GM12873 (cell line): ENCODE results near the gene SPACA9.

Experiments used
- CTCF ChIP-seq: IDR thresholded peaks from 2 replicates; pipeline ENCODE4 v1.5.1; 2012; ENCODE audit warnings: low read depth, mild to moderate bottlenecking, moderate library complexity, low read length, control low read depth; ENCODE audit not compliant: insufficient read depth; ENCODE audit errors: missing control alignments

The SPACA9 gene

GRCh38 chr9:132923346-132923902, 44.7 kb downstream of the SPACA9 start:
- no peak for TF ChIP-seq CTCF

DNA sequence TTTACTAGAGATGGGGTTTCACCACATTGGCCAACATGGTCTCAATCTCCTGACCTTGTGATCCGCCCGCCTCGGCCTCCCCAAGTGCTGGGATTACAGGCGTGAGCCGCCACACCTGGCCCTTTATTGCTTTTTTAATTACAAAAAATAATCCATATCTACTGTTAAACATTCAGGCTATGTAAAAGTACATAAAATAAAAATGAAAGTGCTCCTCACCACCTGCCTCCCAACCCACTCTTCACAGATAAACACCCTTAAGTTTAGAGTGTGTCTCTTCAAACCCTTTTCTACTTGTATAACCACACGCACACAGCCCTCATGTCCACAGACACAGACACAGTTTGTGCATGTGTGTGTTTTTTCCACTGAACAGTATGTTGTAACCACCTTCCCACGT, 49.0 kb downstream of the SPACA9 start:
- no peak for TF ChIP-seq CTCF

DNA sequence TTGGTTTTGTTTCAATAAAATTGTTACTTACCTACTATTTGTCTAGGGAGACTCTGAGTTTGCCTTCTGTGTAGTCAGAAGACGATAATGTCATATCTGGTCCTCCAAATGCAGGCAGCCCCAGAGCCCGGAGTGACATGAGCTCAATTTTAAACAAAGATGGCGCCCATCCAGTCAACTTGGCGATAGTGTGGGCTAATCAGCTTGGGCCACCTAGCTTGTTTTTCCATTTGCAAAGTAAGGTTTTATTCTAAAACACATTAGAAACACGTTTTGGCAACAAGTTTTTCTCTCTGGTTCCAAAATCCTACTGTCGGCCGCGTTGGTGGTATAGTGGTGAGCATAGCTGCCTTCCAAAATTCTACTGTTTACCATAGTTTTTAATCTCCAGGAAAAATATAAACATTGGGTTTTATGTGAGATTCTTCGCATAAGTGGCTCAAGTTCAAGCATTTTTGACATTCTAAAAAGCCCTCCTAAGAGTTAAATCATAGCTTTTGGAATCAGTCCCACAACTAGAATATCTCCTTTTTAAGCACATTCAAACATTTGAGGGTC, 52.6 kb downstream of the SPACA9 start:
- no peak for TF ChIP-seq CTCF

DNA sequence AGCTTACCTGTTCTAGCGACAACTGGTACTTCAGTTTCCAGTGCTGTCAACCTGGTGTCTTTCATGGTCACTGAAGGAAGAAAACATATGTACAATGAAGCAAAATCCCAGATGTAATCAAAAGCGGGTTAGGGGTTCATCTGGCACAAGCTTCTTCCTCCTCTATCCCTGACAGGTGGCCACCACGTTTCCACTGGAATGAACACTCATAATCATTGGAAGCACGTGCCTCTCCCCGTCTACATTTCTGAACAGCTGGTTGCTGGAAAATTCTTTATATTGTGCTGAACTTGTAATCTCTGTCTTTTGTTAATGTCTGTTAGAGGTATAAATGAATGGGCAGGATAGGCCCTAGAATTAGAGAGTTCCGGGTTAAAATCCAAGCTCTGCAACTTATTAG, 56.3 kb downstream of the SPACA9 start:
- TF ChIP-seq CTCF, result no peak

DNA sequence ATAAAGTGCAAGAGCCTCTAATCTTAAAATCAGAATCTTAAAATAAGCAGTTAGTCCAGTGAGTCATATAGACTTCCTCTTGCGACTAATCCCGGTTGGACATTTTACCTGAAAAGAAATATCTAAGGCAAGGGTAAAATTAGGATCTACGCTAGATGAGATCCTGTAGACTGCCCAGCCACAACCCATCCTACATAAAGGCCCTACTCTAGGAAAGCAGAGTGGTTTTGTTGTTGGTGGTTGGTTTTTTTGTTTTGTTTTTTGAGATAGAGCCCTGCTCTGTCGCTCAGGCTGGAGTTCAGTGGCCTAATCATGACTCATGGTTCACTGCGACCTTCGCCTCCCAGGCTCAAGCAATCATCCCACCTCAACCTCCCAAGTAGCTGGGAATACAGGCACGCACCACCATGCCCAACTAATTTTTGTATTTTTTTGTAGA, 58.8 kb downstream of the SPACA9 start:
- TF ChIP-seq CTCF, result no peak

GRCh38 chr9:132939169-132939568, 60.5 kb downstream of the SPACA9 start:
- no peak for TF ChIP-seq CTCF
